Measurements from ENCODE around the gene MKRN3.

DNA sequence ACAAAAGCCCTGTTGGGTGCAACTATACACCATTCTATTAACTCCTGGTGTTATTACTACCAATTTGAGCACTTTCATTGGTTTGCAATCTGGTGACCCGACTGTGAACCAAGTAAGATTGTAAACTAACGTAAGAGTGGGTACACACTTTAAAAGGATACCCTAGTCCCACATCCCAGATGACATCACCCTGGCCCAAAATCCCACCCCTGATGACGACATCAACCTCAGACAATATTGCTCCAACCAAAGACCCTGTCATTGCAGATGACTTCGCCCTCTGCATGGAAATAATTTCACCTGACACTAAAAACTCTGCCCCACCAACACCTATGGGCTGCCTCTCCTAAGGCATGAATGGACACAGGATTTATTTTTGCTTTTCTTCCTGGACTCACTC, 25.6 kb upstream of the MKRN3 start:
- no peak for TF ChIP-seq CBFB (CRISPR knock-in tag; IDR thresholded peaks at IDR 0.05; ENCODE audit: low read depth)
- TF ChIP-seq ATF3 (CRISPR knock-in tag; conservative IDR thresholded peaks at IDR 0.05): no peak
